HG03469 (cell line): ENCODE data around the gene KCNK13.

ENCODE experiments used
- ATAC-seq: cut with Tn5 transposase; IDR thresholded peaks from one replicate; pipeline ENCODE4 v1.9.1; 2021; ENCODE audit warnings: mild to moderate bottlenecking, moderate library complexity, moderate number of reproducible peaks; ENCODE audit not compliant: unreplicated experiment

Gene KCNK13

GRCh38 chr14:90118027-90118426, 56.2 kb downstream of the KCNK13 start:
- no peak for ATAC-seq

GRCh38 chr14:90126260-90126659, 64.5 kb downstream of the KCNK13 start:
- ATAC-seq: no peak

GRCh38 chr14:90132821-90133570, 71.2 kb downstream of the KCNK13 start:
- ATAC-seq: no peak

GRCh38 chr14:90136904-90137303, 75.1 kb downstream of the KCNK13 start:
- no peak for ATAC-seq

- ATAC-seq: no peak
Measured at GRCh38 chr14:90137807-90138206, 76.0 kb downstream of the KCNK13 start.

GRCh38 chr14:90139199-90139598, 77.4 kb downstream of the KCNK13 start:
- ATAC-seq: no peak

- no peak for ATAC-seq
Measured at GRCh38 chr14:90140298-90140955, 78.6 kb downstream of the KCNK13 start.

GRCh38 chr14:90140956-90141316, 79.1 kb downstream of the KCNK13 start:
- no peak for ATAC-seq

GRCh38 chr14:90153429-90153828, 91.6 kb downstream of the KCNK13 start:
- no peak for ATAC-seq

- no peak for ATAC-seq
Measured at GRCh38 chr14:90154110-90154509, 92.3 kb downstream of the KCNK13 start.

GRCh38 chr14:90159146-90159545, 97.4 kb downstream of the KCNK13 start:
- ATAC-seq: no peak

GRCh38 chr14:90159688-90160087, 97.9 kb downstream of the KCNK13 start:
- ATAC-seq: no peak

- no peak for ATAC-seq
Measured at GRCh38 chr14:90161129-90161528, 99.3 kb downstream of the KCNK13 start.

- ATAC-seq: no peak
Measured at GRCh38 chr14:90168425-90169105, 106.8 kb downstream of the KCNK13 start.

GRCh38 chr14:90175631-90176030, 113.8 kb downstream of the KCNK13 start:
- ATAC-seq: no peak

GRCh38 chr14:90177539-90178189, 115.9 kb downstream of the KCNK13 start:
- ATAC-seq: no peak

- no peak for ATAC-seq
Measured at GRCh38 chr14:90179357-90179756, 117.6 kb downstream of the KCNK13 start.

- no peak for ATAC-seq
Measured at GRCh38 chr14:90179809-90180779, 118.3 kb downstream of the KCNK13 start.

GRCh38 chr14:90184094-90184493, 122.3 kb downstream of the KCNK13 start:
- ATAC-seq: no peak

GRCh38 chr14:90184571-90185266, 122.9 kb downstream of the KCNK13 start:
- ATAC-seq: no peak
